NAMALWA (cell line): ENCODE results near the gene GNAI1.

Experiments used
- DNase-seq: peaks from one replicate; pipeline ENCODE4 v3.0.0-alpha.2; 2015; ENCODE audit warnings: low spot score

The GNAI1 gene

DNA sequence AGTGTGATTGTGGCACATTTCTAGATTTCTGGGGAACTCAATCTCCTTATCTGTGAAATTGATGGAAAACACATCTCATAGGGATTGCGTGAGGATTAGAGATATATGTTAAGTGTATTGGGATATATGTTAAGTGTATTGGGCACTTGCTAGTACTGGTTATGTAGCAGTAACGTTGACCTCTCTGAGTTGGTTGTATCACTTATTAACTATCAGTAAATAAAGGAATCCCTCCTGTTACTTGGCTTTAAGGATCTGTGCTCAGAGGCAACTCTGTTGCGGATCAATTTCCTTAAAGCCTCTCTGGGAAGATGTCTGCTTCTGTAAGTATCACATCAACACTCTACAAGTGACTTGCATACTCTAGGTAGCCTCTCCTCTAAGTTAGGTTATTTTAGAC is 25.2 kb downstream of the GNAI1 start:
- no peak for DNase-seq

GRCh38 chr7:80161466-80161865 is 26.8 kb downstream of the GNAI1 start:
- no peak for DNase-seq

GRCh38 chr7:80165177-80165576 is 30.5 kb downstream of the GNAI1 start:
- no peak for DNase-seq

GRCh38 chr7:80170445-80170844 is 35.8 kb downstream of the GNAI1 start:
- no peak for DNase-seq

GRCh38 chr7:80172387-80172786 is 37.8 kb downstream of the GNAI1 start:
- DNase-seq: no peak

DNA sequence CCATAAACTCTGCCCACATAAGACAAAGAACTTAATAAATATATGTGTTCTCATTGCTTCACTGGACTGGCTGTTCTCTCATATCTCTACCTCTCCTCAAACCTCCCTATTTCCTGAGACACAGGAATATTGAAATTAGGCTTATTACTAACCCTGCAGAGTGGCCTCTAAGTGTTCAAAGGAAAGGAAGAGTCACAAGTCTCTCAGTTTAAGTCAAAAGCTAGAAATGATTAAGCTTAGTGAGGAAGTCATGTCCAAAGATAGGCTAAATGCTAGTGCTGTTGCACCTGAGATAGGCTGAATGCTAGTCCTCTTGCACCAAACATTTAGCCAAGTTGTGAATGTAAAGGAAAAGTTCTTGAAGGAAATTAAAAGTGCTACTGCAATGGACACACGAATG is 41.1 kb downstream of the GNAI1 start:
- DNase-seq: no peak

GRCh38 chr7:80181411-80181810 is 46.8 kb downstream of the GNAI1 start:
- no peak for DNase-seq

DNA sequence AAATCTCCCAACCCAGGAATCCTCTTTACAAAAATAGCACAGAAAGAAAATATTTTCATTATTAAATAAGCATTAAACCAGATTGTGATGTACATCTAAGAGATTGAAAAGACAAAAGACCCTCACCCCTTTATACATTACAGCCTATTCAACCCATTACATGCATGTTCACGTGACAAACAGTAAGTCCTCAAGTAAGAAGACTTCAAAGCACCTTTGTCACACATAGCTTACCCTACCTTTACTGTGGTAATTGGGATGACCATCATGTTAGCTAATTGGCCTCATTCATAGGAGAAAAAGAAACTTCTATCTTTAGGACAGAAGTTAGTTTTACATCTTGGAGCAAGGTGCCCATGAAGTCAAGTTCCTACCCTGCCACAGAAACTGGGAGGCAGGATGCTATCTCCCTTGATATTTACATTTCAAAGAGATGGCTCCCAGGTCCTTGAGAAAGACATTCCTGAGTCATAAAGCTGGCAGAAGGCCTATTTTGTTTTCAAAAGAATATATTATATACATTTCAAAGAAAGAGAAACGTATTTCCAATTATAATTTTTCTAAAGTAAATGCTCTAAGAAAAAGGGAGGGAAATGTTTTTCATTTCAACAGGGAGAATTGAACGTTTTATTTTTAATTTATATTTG is 48.1 kb downstream of the GNAI1 start:
- no peak for DNase-seq

GRCh38 chr7:80183351-80183750 is 48.7 kb downstream of the GNAI1 start:
- no peak for DNase-seq

GRCh38 chr7:80183900-80184685 is 49.5 kb downstream of the GNAI1 start:
- no peak for DNase-seq

DNA sequence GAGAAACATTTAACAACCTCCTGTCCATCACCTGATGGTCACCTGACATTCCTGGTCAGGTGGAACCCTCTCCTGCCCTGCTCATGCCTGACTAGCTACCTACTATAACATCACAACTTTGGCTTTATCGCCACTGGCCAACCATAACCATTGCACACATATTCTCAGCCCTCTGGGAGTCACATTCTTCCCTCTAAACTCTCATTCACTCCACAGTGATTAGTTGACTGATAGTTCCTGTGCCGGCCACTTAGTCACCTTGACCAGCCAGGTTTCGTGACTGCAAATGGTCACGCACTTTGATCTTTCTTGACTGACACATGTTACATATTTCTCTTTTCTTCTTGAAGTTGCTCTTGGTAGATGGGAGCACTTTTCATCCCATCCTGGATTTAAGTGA is 50.1 kb downstream of the GNAI1 start:
- no peak for DNase-seq

GRCh38 chr7:80185571-80185970 is 50.9 kb downstream of the GNAI1 start:
- no peak for DNase-seq

- no peak for DNase-seq
These were observed 52.1 kb downstream of the GNAI1 start for GRCh38 chr7:80186721-80187120.

DNA sequence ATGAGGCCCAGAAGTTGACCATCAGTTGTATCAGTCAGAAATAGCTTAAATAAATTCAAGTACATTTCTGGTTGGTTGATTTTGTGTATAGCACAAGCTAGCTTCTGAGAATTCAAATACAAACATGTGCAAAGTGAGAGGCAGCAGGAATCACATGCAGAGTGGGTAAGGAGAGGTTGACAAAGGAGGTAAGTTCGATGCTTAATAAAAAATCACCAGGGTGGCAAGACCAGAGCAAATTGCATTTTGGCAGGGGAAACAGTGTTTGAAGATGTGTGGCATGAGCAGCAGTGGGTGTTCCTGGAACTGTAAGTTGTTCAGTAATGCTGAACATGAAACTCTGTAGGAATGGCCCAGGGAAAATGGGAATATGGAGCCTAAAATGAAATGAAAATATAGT is 52.6 kb downstream of the GNAI1 start:
- DNase-seq: no peak

- no peak for DNase-seq
These were observed 53.1 kb downstream of the GNAI1 start for GRCh38 chr7:80187727-80188126.

- no peak for DNase-seq
These were observed 55.0 kb downstream of the GNAI1 start for GRCh38 chr7:80189638-80190037.

- DNase-seq: no peak
These were observed 63.0 kb downstream of the GNAI1 start for GRCh38 chr7:80197627-80198026.

DNA sequence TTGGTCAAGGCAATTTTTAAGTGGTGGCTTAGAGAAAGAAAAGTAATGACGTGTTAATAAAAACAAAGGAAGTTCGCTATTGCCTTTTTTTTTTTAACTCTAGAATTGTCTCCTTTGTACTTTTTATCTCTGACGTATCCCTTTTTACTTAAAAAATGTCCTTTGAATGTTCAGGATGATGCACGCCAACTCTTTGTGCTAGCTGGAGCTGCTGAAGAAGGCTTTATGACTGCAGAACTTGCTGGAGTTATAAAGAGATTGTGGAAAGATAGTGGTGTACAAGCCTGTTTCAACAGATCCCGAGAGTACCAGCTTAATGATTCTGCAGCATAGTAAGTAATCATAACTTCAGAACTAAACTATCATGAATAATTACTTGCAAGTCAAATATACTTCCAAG is 64.4 kb downstream of the GNAI1 start:
- no peak for DNase-seq

GRCh38 chr7:80204454-80204853 is 69.8 kb downstream of the GNAI1 start:
- no peak for DNase-seq

DNA sequence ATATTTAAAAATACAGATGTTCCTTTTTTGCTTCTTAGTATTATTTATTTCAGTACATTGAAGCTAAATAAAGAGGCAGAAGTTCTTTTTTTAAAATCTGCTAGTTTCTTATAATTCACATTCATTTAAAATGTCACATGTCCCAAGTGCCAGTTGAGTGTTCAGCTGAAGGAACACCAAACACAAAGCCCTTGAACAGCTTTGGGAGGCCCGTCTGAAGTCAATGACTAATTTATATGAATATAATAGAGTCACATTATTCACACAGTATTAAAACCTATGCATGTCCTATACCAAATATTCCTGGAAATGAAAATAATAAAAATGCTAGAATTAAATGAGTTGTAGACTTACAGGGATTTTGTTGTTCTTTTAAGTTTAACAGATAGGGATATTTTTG is 70.3 kb downstream of the GNAI1 start:
- DNase-seq: no peak

- DNase-seq: no peak
These were observed 72.1 kb downstream of the GNAI1 start for GRCh38 chr7:80206763-80207162.

DNA sequence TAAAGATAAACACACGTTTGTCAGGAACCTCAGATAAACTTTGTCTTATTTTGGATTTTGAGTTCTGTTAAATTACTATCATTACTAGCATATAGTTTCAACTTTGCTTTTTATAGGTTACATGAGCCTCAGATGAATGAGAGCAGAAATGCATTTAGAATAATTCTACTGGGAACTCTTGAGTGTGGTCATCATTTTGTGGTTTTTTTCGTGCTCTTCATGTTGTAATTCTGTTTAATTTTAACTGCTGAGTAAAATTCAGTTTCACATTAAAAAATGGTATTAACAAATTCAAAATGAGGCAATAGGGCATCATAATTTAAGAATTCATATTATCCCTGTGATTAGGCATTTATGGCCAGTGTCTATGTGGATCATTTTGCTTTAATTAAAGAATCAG is 72.9 kb downstream of the GNAI1 start:
- DNase-seq: no peak

GRCh38 chr7:80208700-80209099 is 74.1 kb downstream of the GNAI1 start:
- DNase-seq: no peak

DNA sequence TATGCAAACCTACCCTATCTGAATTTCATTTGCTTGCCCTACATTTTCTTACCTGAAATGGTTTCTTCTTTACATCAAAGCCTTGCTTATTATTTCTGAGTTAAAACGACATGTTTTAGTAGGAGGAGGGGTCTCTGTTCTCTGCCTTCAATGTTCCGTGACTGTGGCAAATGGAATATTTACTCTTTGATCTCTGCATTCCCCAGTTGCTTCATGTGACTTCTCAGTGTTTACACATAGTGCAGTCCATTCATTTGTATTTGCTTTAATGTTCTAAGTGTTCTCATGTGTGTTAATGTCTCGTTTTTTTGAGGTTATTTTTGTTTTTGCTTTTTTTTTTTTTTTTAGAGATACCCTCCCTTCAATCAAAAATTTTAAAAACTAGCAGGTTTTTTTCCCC is 75.8 kb downstream of the GNAI1 start:
- DNase-seq: no peak
